PC-3 (cell line): ENCODE results near the gene ALAS2. TPM values are rescaled to one million over a fixed set of nuclear protein-coding genes. Genes with fewer than 3 reads are reported as not detected.

Source experiments
- ATAC-seq: fragments of 200-7000 bp; cut with Tn5 transposase; 2 replicates; pipeline ENCODE4 v1.9.1; 2020; ENCODE audit warnings: mild to moderate bottlenecking, moderate library complexity
- BruUV-seq: library from RNA; stranded (reverse); fragments of 400-500 nt; replicated peaks from 2 replicates; lab custom pipeline; 2021; lab: Mats Ljungman, UMichigan
- CTCF ChIA-PET: fragments of 300-600 bp; sonication (Branson Sonifier 250); formaldehyde crosslinking; loops from one replicate; lab custom pipeline; 2022; ENCODE audit warnings: antibody characterized with exemption; lab: Charles Lee
- POLR2A ChIA-PET: fragments of 300-600 bp; sonication (Branson Sonifier 250); formaldehyde crosslinking; loops from one replicate; lab custom pipeline; 2022; ENCODE audit warnings: antibody characterized with exemption; ENCODE audit not compliant: unreplicated experiment; lab: Charles Lee
- DNase-seq: peaks from one replicate; pipeline ENCODE4 v3.0.0-alpha.2; 2015
- H2AFZ ChIP-seq: fragments of 300-600 bp; sonication (generic); 2 replicates; pipeline ENCODE4 v1.6.0; 2016; ENCODE audit warnings: antibody characterized with exemption, low read length
- H3F3A ChIP-seq: fragments of 300-600 bp; sonication (generic); one replicate; pipeline ENCODE4 v1.6.0; 2017; ENCODE audit warnings: antibody characterized with exemption, low read length, control low read depth, mild to moderate bottlenecking; ENCODE audit not compliant: unreplicated experiment
- H3K27ac ChIP-seq: fragments of 300-600 bp; sonication (generic); 2 replicates; pipeline ENCODE4 v1.5.1; 2016; ENCODE audit warnings: mild to moderate bottlenecking, low read length
- H3K27me3 ChIP-seq: fragments of 300-600 bp; sonication (generic); 2 replicates; pipeline ENCODE4 v1.6.1; 2016; ENCODE audit warnings: low read length, mixed read lengths
- H3K36me3 ChIP-seq: fragments of 300-600 bp; sonication (generic); 2 replicates; pipeline ENCODE4 v1.6.1; 2016; ENCODE audit warnings: low read depth, mixed run types, low read length, mixed read lengths
- H3K4me1 ChIP-seq: fragments of 300-600 bp; sonication (generic); 2 replicates; pipeline ENCODE4 v1.5.1; 2016; ENCODE audit warnings: low read length; ENCODE audit not compliant: insufficient read depth
- H3K4me2 ChIP-seq: fragments of 300-600 bp; sonication (generic); 2 replicates; pipeline ENCODE4 v1.6.0; 2016; ENCODE audit warnings: low read length
- H3K4me3 ChIP-seq: fragments of 300-600 bp; sonication (generic); 2 replicates; pipeline ENCODE4 v1.5.1; 2016; ENCODE audit warnings: mild to moderate bottlenecking, low read length, mixed read lengths
- H3K79me2 ChIP-seq: fragments of 300-600 bp; sonication (generic); 2 replicates; pipeline ENCODE4 v1.6.1; 2017; ENCODE audit warnings: low read length, mixed read lengths
- H3K9ac ChIP-seq: fragments of 300-600 bp; sonication (generic); 2 replicates; pipeline ENCODE4 v1.6.0; 2016; ENCODE audit warnings: mild to moderate bottlenecking, low read length
- H3K9me2 ChIP-seq: fragments of 300-600 bp; sonication (generic); replicated peaks from 2 replicates; pipeline ENCODE4 v1.6.1; 2016; ENCODE audit warnings: mixed run types, low read length, mixed read lengths
- H3K9me3 ChIP-seq: fragments of 300-600 bp; sonication (generic); 2 replicates; pipeline ENCODE4 v1.6.1; 2016; ENCODE audit warnings: low read length, mixed read lengths
- H4K20me1 ChIP-seq: fragments of 300-600 bp; sonication (generic); 2 replicates; pipeline ENCODE4 v1.6.1; 2016; ENCODE audit warnings: low read length, mixed read lengths
- EZH2 ChIP-seq: fragments of 300-600 bp; sonication (generic); IDR thresholded peaks from one replicate; pipeline ENCODE4 v1.6.1; 2017; ENCODE audit warnings: antibody characterized with exemption, mild to moderate bottlenecking, low read length; ENCODE audit not compliant: unreplicated experiment
- EZH2phosphoT487 ChIP-seq: fragments of 300-600 bp; sonication (generic); IDR thresholded peaks from 2 replicates; pipeline ENCODE4 v1.6.1; 2018; ENCODE audit warnings: mild to moderate bottlenecking, antibody characterized with exemption, low read length, borderline replicate concordance
- intact Hi-C: fragments of 100-400 bp; cut with micrococcal nuclease; formaldehyde crosslinking; loops from 2 replicates; pipeline ENCODE4 v1.9.0; 2023
- total RNA-seq: library from RNA; depleted of rRNA; stranded (reverse); fragments of >200 nt; gene quantifications from 2 replicates; pipeline ENCODE4 v1.2.3, GENCODE V29; 2014
- TF ChIP-seq, protein P1 (sequence below): fragments of 300-600 bp; sonication (generic); conservative IDR thresholded peaks from 2 replicates; pipeline ENCODE4 v1.5.1; 2017; ENCODE audit warnings: antibody characterized with exemption, low read depth, mild to moderate bottlenecking, low read length

The ALAS2 gene
- total RNA-seq, 1 experiment from 2014 or later: not detected

DNA sequence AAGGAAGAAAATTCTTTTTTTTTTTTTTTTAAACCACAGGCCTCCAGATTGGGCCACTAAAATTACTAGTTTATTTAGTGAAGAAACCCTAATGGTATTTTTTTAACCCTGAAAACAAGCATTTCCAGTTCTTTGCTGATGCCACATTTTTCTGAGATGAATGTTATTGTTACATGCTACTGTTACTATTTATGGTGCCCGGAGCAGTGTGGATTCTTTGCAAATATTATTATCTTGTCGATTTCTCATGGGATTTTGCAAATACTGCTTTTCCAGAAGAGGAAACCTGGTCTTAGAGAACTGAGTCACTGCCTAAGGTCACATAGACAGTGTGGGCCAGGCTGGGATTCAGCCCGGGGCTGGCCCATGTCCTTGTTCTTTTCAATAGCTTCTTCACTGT is 8.7 kb upstream of the ALAS2 start:
- POLR2A ChIA-PET: no interaction called here
- Histone ChIP-seq H3K9me3 (no peaks in the 10 kb centered on the region), H3K36me3 (no peaks in the 10 kb centered on the region), H3K4me3 (no peak overlapping the region), H4K20me1 (no peaks in the 10 kb centered on the region), H3K9ac (peak overlapping the region; percentile 20; the same call in 1 of the 2 replicates), H3K79me2 (no peaks in the 10 kb centered on the region), H3K4me2 (peak overlapping the region; percentile 49), H3K4me1 (peaks cover 11% of the 10 kb centered on the region; the same call in 1 of the 2 replicates), H3K27me3 (no peaks in the 10 kb centered on the region), H2AFZ (no peak overlapping the region), H3K27ac (peak overlapping the region; percentile 64), H3K9me2 (no peaks in the 10 kb centered on the region), H3F3A (no peaks in the 10 kb centered on the region)
- intact Hi-C loops: no loop called here
- peak; percentile 80 for DNase-seq
- peak; percentile 13; the same call in 1 of the 2 replicates for ATAC-seq
- TF ChIP-seq EZH2 (no peak), EZH2phosphoT487 (no peak)
- TF ChIP-seq, protein P1, sequence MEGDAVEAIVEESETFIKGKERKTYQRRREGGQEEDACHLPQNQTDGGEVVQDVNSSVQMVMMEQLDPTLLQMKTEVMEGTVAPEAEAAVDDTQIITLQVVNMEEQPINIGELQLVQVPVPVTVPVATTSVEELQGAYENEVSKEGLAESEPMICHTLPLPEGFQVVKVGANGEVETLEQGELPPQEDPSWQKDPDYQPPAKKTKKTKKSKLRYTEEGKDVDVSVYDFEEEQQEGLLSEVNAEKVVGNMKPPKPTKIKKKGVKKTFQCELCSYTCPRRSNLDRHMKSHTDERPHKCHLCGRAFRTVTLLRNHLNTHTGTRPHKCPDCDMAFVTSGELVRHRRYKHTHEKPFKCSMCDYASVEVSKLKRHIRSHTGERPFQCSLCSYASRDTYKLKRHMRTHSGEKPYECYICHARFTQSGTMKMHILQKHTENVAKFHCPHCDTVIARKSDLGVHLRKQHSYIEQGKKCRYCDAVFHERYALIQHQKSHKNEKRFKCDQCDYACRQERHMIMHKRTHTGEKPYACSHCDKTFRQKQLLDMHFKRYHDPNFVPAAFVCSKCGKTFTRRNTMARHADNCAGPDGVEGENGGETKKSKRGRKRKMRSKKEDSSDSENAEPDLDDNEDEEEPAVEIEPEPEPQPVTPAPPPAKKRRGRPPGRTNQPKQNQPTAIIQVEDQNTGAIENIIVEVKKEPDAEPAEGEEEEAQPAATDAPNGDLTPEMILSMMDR: no peak
- CTCF ChIA-PET: no interaction called here
- no TSS peak for BruUV-seq

DNA sequence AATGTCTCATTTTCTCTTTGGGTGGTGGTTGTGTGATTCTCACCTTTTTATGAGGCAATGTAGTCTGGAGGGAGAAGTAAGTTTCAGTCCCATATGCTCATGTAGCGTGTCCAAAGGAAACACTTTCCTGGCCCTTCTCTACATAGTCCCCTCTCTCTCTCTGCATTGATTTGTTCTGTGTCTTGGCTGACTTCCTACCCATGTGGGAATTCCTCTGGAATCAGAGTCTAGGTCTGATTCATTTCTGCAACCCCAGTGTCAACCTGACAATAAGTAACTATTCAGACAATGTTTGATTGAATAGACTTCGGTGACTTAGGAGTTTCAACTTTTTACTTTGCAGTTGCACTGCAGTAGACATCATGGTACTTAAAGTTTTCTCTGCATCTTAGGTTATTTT is 2.7 kb upstream of the ALAS2 start:
- Histone ChIP-seq H2AFZ (no peak overlapping the region), H3K4me3 (no peak overlapping the region), H4K20me1 (no peaks in the 10 kb centered on the region), H3K36me3 (no peaks in the 10 kb centered on the region), H3K9me3 (no peaks in the 10 kb centered on the region), H3F3A (no peaks in the 10 kb centered on the region), H3K79me2 (no peaks in the 10 kb centered on the region), H3K9me2 (no peaks in the 10 kb centered on the region), H3K4me2 (no peak overlapping the region), H3K27ac (no peak overlapping the region), H3K9ac (no peak overlapping the region), H3K27me3 (no peaks in the 10 kb centered on the region), H3K4me1 (no peaks in the 10 kb centered on the region)
- no peak for DNase-seq
- no peak for TF ChIP-seq EZH2phosphoT487
- TF ChIP-seq, protein P1: no peak
- ChIA-PET CTCF (no interaction called here), POLR2A (no interaction called here)
- no peak for ATAC-seq
- intact Hi-C loops: no loop called here
- BruUV-seq: no TSS peak

- POLR2A ChIA-PET: no interaction called here
- ATAC-seq (no peak), DNase-seq (no peak)
- no peaks in the 10 kb centered on the region for H3K79me2 ChIP-seq
- no peak overlapping the region for H3K9ac ChIP-seq
- H3K9me2 ChIP-seq: no peaks in the 10 kb centered on the region
- no peak overlapping the region for H2AFZ ChIP-seq
- no peaks in the 10 kb centered on the region for H3K9me3 ChIP-seq
- H4K20me1 ChIP-seq: no peaks in the 10 kb centered on the region
- H3F3A ChIP-seq: no peaks in the 10 kb centered on the region
- intact Hi-C loops: no loop called here
- BruUV-seq: no TSS peak
- no peaks in the 10 kb centered on the region for H3K27me3 ChIP-seq
- CTCF ChIA-PET: no interaction called here
- no peak overlapping the region for H3K4me2 ChIP-seq
- H3K27ac ChIP-seq: no peak overlapping the region
- no peaks in the 10 kb centered on the region for H3K36me3 ChIP-seq
- H3K4me1 ChIP-seq: peaks cover 14% of the 10 kb centered on the region
- H3K4me3 ChIP-seq: no peak overlapping the region
- no peak for TF ChIP-seq EZH2
- TF ChIP-seq, protein P1: no peak
- TF ChIP-seq EZH2phosphoT487: no peak
Observed at GRCh38 chrX:55029291-55029690, 1.5 kb downstream of the ALAS2 start.
